ENCODE measurements around the gene ADAM33. TPM values are rescaled to one million over a fixed set of nuclear protein-coding genes. Genes with fewer than 3 reads are reported as not detected.

ADAM33 gene
- polyA plus RNA-seq, 2 of the 4 experiments (the other 2 are of a cell fraction) = 0.08 to 0.14 TPM

DNA sequence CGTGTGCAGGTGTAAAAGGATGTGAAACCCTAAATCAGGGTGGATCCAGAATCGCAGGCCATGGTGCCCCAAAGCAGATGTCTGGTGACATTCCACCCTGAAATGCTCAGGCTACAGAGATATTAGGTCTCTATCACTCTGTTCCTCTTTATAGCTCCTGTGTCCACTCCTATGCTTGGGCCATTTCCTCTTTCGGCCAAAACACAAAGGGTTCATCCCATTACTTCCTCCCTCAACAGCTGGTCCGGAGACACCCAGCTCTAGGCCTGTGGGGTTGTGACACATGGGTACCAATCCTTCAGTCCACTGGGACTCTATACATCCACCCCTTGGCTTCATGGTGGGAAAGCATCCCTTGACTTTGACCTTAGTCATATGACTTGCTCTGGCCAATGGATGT lies 32.3 kb upstream of the ADAM33 start:
- H3K9me3 ChIP-seq = no peaks in the 10 kb centered on the region
- ATAC-seq (no peak), FAIRE-seq (no peak), DNase-seq (ENCODE audit: low read depth in 1 of 2, low spot score in 1 of 2) (no peak)
- no peak overlapping the region for H3K4me3 ChIP-seq
- no peak overlapping the region for H3K4me2 ChIP-seq
- ChIA-PET POLR2A (no interaction called here), CTCF (interaction anchor here (0.6 to 72.1 kb wide), 6 partner anchors 29 to 164 kb away, joined by 3 to 2233 read pairs (median 6); partner anchors contain the start of genes ADAM33, ADISSP, GFRA4 and SPEF1)
- WGBS (ENCODE audit: missing lambda C conversion rate) = 77% methylated on average over 4 of the region's 4 CpGs
- H3K4me1 ChIP-seq = no peaks in the 10 kb centered on the region
- TF ChIP-seq CBX2 (IDR thresholded peaks at IDR 0.05; ENCODE audit: borderline replicate concordance, low read depth) = no peak
- no peak for TF ChIP-seq KDM5A (IDR thresholded peaks at IDR 0.05)
- no peak for TF ChIP-seq ZFP36 (IDR thresholded peaks at IDR 0.05; ENCODE audit: borderline replicate concordance, partially characterized antibody)
- TF ChIP-seq JUNB (IDR thresholded peaks at IDR 0.05) = no peak
- no peak for TF ChIP-seq RARB (CRISPR knock-in tag; IDR thresholded peaks at IDR 0.05)
- TF ChIP-seq GATA3 (IDR thresholded peaks at IDR 0.05; ENCODE audit: borderline replicate concordance) = no peak
- TF ChIP-seq, protein P1, sequence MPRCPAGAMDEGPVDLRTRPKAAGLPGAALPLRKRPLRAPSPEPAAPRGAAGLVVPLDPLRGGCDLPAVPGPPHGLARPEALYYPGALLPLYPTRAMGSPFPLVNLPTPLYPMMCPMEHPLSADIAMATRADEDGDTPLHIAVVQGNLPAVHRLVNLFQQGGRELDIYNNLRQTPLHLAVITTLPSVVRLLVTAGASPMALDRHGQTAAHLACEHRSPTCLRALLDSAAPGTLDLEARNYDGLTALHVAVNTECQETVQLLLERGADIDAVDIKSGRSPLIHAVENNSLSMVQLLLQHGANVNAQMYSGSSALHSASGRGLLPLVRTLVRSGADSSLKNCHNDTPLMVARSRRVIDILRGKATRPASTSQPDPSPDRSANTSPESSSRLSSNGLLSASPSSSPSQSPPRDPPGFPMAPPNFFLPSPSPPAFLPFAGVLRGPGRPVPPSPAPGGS (IDR thresholded peaks at IDR 0.05) = no peak
- TF ChIP-seq MYC (IDR thresholded peaks at IDR 0.05; ENCODE audit: borderline replicate concordance, low read length) = no peak
- TF ChIP-seq KDM1A (IDR thresholded peaks at IDR 0.05; ENCODE audit: low read depth) = no peak
- no peak for TF ChIP-seq NFE2L2 (conservative IDR thresholded peaks at IDR 0.05; ENCODE audit: low read length)
- TF ChIP-seq FOSB (CRISPR knock-in tag; IDR thresholded peaks at IDR 0.05) = no peak
- no peak for TF ChIP-seq CBX8 (IDR thresholded peaks at IDR 0.05)
- no peak for TF ChIP-seq NR3C1 (IDR thresholded peaks at IDR 0.05)
- TF ChIP-seq POLR2A (IDR thresholded peaks at IDR 0.05; ENCODE audit: low read length) = no peak
- no peak for TF ChIP-seq NPAS2 (CRISPR knock-in tag; IDR thresholded peaks at IDR 0.05; ENCODE audit: borderline replicate concordance)
- no peak overlapping the region for H3K27ac ChIP-seq

DNA sequence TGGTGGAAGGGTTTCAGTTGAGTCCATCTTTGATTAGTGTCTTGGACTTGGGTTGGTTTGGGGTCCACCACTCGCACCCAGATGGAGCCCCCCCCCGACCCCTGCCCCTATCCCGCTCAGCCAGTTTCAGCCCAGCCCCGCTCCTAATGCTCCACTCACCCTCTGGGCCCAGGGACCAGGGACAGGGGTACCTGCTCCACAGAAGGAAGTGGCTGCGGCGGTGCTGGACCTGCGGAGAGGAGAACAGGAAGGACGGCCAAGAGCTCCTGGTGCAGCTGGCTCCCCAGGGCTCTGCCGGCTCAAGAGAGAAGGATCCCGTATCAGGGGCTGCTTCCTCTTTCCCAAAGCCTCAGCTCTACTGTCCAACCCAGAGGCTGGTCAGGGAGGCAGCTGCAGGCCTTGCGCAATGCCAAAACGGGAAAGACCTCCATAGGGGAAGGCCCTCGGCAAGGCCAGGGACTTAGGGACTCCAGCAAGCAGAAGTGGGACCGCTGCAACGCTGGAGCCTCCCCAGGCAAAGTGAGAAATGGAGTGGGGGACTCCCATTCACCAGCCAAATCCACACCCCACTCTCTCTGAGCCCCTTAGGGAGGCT lies 30.6 kb upstream of the ADAM33 start, which contains the start of gene SIGLEC1:
Gene SIGLEC1, minus strand, starts transcription at position 322 of the 595 bp plus-strand sequence. CDS start 5,472 bp downstream, outside the sequence.
- Histone ChIP-seq H3K4me1 (no peaks in the 10 kb centered on the region), H3K27ac (no peak within 1 kb of the TSS), H3K9me3 (no peaks in the 10 kb centered on the region), H3K4me2 (no peak within 1 kb of the TSS), H3K4me3 (no peak within 1 kb of the TSS)
- 68% methylated on average over 15 of the region's 15 CpGs for WGBS (ENCODE audit: missing lambda C conversion rate)
- POLR2A ChIA-PET = no interaction called here
- FAIRE-seq (no peak), ATAC-seq (no peak), DNase-seq (ENCODE audit: low read depth in 1 of 2, low spot score in 1 of 2) (no peak)
- peak in 1 of 2 experiments; percentile 71; a peak in 2 of 4 replicates for TF ChIP-seq CEBPB (IDR thresholded peaks at IDR 0.05)
- no peak for TF ChIP-seq MAFK (IDR thresholded peaks at IDR 0.05; ENCODE audit: partially characterized antibody)
- CTCF ChIA-PET = interaction anchor here (1.4 to 72.1 kb wide), 5 partner anchors 31 to 149 kb away, joined by 3 to 2233 read pairs (median 26); partner anchors contain the start of genes ADAM33, ADISSP and GFRA4

DNA sequence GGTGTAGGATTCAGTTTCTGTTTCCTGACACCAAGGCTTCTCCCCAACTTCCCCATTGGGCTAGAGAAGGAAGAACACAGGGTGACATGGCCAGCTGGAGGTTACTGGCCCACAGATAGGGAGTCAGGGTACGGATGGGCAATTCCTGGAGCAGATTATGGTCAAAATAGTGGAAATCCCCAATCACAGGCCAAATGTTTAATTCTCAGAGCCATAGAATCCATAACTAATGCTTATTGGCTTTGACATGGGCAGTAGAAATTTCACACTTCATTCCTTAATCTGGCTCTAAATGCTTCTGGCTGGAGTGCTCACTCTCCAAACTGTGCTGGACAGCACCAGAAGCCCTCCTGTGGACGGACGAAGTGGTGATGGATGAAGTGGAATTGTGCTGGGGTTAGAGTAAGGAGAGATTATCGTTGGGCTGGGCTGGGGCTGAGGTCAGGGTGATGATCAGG lies 29.7 kb upstream of the ADAM33 start:
- POLR2A ChIA-PET = interaction anchor here (1.5 kb wide), 1 partner anchor 35 kb away, joined by 4 read pairs; no protein-coding TSS in a partner anchor
- DNase-seq (ENCODE audit: low read depth in 1 of 2, low spot score in 1 of 2) = no peak
- CTCF ChIA-PET = interaction anchor here (0.5 to 72.1 kb wide), 30 partner anchors 8 to 1844 kb away, joined by 3 to 2233 read pairs (median 10); partner anchors contain the start of genes ADAM33, ADISSP, AP5S1 and GFRA4
- Histone ChIP-seq H3K27ac (no peak overlapping the region), H3K9me3 (no peaks in the 10 kb centered on the region), H3K4me1 (no peaks in the 10 kb centered on the region), H3K4me3 (no peak overlapping the region), H3K4me2 (no peak overlapping the region)
- no peak for ATAC-seq
- 62% methylated on average over 4 of the region's 4 CpGs for WGBS (ENCODE audit: missing lambda C conversion rate)
- TF ChIP-seq, protein P2, sequence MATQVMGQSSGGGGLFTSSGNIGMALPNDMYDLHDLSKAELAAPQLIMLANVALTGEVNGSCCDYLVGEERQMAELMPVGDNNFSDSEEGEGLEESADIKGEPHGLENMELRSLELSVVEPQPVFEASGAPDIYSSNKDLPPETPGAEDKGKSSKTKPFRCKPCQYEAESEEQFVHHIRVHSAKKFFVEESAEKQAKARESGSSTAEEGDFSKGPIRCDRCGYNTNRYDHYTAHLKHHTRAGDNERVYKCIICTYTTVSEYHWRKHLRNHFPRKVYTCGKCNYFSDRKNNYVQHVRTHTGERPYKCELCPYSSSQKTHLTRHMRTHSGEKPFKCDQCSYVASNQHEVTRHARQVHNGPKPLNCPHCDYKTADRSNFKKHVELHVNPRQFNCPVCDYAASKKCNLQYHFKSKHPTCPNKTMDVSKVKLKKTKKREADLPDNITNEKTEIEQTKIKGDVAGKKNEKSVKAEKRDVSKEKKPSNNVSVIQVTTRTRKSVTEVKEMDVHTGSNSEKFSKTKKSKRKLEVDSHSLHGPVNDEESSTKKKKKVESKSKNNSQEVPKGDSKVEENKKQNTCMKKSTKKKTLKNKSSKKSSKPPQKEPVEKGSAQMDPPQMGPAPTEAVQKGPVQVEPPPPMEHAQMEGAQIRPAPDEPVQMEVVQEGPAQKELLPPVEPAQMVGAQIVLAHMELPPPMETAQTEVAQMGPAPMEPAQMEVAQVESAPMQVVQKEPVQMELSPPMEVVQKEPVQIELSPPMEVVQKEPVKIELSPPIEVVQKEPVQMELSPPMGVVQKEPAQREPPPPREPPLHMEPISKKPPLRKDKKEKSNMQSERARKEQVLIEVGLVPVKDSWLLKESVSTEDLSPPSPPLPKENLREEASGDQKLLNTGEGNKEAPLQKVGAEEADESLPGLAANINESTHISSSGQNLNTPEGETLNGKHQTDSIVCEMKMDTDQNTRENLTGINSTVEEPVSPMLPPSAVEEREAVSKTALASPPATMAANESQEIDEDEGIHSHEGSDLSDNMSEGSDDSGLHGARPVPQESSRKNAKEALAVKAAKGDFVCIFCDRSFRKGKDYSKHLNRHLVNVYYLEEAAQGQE (IDR thresholded peaks at IDR 0.05) = peak; percentile 37; the same call in 1 of the 2 replicates
- TF ChIP-seq ZC3H11A (IDR thresholded peaks at IDR 0.05) = no peak
- no peak for FAIRE-seq

All from A549 (cell line).